Measurements from ENCODE around the gene PIK3AP1. TPM values are rescaled to one million over a fixed set of nuclear protein-coding genes. Genes with fewer than 3 reads are reported as not detected.

Gene PIK3AP1
- total RNA-seq, 3 donors from 2014 or later, result 3.2 to 6.9 (median 5.7) TPM

DNA sequence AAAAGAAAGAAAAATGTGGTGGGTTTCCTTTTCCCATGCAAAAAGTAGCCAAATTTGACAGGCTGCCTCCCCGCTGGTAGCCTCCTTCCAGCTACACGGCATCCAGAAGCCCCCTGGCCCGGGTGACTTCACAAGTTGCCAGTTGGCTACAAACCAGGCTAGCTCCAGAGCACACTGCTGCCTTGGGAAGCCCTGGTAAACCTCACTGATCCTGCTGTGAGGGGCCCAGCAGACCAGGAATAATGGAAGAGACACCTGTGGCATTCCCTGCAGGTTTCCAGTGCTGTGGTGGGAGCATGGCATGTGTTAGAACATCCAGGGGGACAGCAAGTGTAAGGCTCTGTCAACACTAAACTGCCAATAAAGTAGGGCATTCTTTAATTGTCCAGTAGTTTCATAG lies 77.8 kb downstream of the PIK3AP1 start:
- Mint-ChIP-seq H3K36me3 (ENCODE audit: insufficient read depth) (no peaks in the 10 kb centered on the region), H3K27me3 (ENCODE audit: low read depth) (no peaks in the 10 kb centered on the region)

DNA sequence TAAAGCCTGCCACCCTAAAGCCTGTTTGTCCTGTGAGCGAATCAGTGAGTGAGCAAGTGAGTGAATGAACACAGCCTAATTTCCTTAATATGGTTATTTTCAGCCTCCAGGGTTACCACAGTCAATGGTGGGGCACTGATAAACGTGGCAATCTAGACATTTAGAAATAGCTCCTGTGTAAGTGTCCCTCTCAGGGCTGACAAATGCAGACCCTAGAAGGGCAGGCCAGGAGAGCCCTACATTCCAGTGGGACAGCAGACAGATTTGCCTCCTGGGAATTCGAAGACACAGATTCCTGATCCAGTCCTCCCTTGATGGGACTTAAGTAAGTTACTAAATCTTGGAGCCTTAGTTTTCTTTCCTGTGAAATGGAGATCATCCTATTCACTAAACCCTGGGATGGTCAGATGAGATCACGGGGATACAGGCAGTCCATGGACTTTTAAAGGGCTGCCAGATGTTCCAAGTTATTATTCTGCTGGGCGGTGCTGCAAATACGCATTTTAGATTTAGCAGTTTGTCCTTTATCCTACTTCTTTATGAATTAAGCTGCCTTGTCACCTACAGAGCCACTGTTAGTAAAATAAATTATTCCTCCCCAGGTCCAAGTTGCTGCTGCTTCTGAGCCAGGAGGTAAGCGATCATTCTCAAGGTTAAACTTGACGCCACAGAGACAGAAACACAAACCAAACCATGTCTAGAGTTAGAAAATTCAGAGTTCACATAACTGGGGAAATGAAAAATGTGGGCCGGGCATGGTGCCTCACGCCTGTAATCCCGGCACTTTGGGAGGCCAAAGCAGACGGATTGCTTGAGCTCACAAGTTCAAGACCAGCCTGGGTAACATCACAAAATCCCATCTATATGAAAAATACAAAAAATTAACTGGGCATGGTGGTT lies 78.7 kb downstream of the PIK3AP1 start:
- H3K4me3 Mint-ChIP-seq, result no peak overlapping the region
- H3K4me1 Mint-ChIP-seq (ENCODE audit: low read depth), result peaks cover 4% of the 10 kb centered on the region
- no peaks in the 10 kb centered on the region for H3K9me3 Mint-ChIP-seq
- DNase-seq (no peak), ATAC-seq (no peak)
- H3K27me3 Mint-ChIP-seq (ENCODE audit: low read depth), result no peaks in the 10 kb centered on the region
- H3K36me3 Mint-ChIP-seq (ENCODE audit: insufficient read depth), result no peaks in the 10 kb centered on the region

More for the DNA sequence above, 77.8 kb downstream of the PIK3AP1 start:
- Mint-ChIP-seq H3K9me3 (no peaks in the 10 kb centered on the region), H3K4me3 (no peak overlapping the region), H3K4me1 (ENCODE audit: low read depth) (peaks cover 13% of the 10 kb centered on the region)
- DNase-seq (no peak), ATAC-seq (no peak)

DNA sequence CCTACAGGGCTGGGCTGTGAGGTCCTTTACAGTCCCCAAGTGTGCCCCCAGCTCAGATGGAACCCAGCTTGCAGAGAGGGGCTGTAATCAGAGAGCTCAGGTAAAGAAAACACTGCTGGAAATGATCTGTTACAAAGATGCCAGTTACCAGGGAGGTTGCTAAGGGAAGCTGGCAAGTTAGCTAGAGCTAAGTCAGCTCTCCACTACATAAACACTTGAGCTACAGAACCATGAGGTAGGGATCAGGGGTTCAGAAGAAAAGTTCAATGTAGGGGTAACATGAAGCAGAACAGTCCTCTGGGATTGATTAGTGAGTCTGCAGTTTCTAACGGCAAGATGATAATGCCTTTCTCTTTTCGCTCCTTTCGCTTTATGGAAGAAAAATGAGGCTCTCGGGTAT lies 80.4 kb downstream of the PIK3AP1 start:
- H3K4me3 Mint-ChIP-seq, result no peak overlapping the region
- DNase-seq, result no peak
- ATAC-seq, result no peak
- H3K4me1 Mint-ChIP-seq (ENCODE audit: low read depth), result peaks cover 2% of the 10 kb centered on the region
- H3K36me3 Mint-ChIP-seq (ENCODE audit: insufficient read depth), result no peaks in the 10 kb centered on the region
- no peaks in the 10 kb centered on the region for H3K27me3 Mint-ChIP-seq (ENCODE audit: low read depth)
- H3K9me3 Mint-ChIP-seq, result no peaks in the 10 kb centered on the region

DNA sequence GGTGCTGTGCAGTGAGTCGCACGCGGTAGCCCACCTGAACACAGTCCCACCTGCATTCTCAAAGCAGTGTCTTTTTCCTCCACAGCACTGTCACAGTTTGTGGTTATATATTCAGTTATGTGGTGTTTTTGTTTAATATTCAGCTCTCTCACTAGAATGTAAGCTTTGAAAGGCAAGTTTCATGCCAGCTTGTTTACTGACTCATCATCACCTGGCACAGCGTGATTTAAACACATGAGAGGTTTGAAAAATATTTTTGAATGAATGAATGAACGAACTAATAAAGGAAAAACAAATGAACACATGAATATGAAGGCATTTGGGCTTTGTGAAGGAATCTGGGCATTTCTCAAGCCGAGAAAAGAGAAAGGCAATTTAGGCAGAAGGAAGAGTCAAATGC lies 81.6 kb downstream of the PIK3AP1 start:
- Mint-ChIP-seq H3K9me3 (no peaks in the 10 kb centered on the region), H3K4me3 (no peak overlapping the region), H3K36me3 (ENCODE audit: insufficient read depth) (no peaks in the 10 kb centered on the region), H3K27me3 (ENCODE audit: low read depth) (no peaks in the 10 kb centered on the region), H3K4me1 (ENCODE audit: low read depth) (peaks cover 2% of the 10 kb centered on the region)
- ATAC-seq, result no peak
- no peak for DNase-seq

DNA sequence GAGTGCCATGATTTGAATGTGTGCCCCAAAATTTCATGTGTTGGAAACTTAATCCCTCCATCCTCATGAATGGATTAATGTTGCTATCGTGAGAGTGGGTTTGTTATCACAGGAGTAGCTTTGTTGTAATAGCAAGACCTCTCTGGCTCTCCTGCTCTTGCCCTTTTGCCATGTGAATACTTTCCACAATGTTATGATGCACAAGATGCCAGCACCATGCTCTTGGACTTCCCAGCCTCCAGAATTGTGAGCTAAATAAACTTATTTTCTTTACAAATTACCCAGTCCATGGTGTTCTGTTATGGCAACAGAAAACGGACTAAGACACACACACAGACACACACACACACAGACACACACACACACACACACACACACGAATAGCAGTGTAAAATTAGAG lies 82.2 kb downstream of the PIK3AP1 start:
- no peaks in the 10 kb centered on the region for H3K36me3 Mint-ChIP-seq (ENCODE audit: insufficient read depth)
- no peaks in the 10 kb centered on the region for H3K9me3 Mint-ChIP-seq
- ATAC-seq (no peak), DNase-seq (no peak)
- peaks cover 2% of the 10 kb centered on the region for H3K4me1 Mint-ChIP-seq (ENCODE audit: low read depth)
- no peaks in the 10 kb centered on the region for H3K27me3 Mint-ChIP-seq (ENCODE audit: low read depth)
- no peak overlapping the region for H3K4me3 Mint-ChIP-seq

DNA sequence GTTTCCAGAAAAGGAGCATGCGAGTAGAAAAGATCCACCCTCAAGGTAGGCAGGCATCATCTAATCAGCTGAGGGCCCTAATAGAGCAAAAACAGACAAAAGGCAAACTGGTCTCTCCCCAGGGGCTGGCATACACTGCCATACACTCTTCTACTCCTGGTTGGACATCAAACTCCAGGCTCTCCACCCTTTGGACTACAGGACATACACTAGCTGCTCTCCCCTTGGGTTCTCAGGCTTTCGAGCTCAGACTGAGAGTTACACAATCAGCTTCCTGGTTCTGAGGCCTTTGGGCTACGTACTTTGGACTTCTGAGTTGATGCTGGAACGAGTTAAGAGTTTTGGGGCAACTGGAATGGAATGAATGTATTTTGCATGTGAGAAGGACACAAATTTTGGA lies 82.6 kb downstream of the PIK3AP1 start:
- H3K4me3 Mint-ChIP-seq, result no peak overlapping the region
- H3K36me3 Mint-ChIP-seq (ENCODE audit: insufficient read depth), result no peaks in the 10 kb centered on the region
- H3K27me3 Mint-ChIP-seq (ENCODE audit: low read depth), result no peaks in the 10 kb centered on the region
- peaks cover 2% of the 10 kb centered on the region for H3K4me1 Mint-ChIP-seq (ENCODE audit: low read depth)
- ATAC-seq (no peak), DNase-seq (no peak)
- H3K9me3 Mint-ChIP-seq, result no peaks in the 10 kb centered on the region

DNA sequence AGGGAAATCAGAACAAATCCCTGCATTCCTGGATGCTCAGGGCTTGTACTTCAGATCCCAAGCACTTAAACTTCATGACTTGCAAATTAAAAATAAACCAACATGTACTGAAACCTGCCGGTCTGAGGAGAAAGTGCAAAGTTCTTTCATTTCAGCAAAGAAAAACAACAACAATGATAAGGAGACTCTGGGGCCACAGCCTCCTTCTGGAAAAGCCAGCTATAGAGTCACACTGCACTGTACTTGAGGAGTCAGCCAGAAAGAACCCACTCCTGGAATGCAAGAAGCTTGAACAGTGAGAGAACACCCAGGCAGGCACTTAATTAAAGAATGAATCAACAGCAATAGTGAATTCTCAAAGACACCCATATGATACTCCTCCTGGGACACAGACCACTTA lies 83.8 kb downstream of the PIK3AP1 start:
- Mint-ChIP-seq H3K27me3 (ENCODE audit: low read depth) (no peaks in the 10 kb centered on the region), H3K36me3 (ENCODE audit: insufficient read depth) (no peaks in the 10 kb centered on the region), H3K4me3 (no peak overlapping the region), H3K4me1 (ENCODE audit: low read depth) (peaks cover 2% of the 10 kb centered on the region), H3K9me3 (no peaks in the 10 kb centered on the region)
- DNase-seq, result no peak
- ATAC-seq, result no peak

DNA sequence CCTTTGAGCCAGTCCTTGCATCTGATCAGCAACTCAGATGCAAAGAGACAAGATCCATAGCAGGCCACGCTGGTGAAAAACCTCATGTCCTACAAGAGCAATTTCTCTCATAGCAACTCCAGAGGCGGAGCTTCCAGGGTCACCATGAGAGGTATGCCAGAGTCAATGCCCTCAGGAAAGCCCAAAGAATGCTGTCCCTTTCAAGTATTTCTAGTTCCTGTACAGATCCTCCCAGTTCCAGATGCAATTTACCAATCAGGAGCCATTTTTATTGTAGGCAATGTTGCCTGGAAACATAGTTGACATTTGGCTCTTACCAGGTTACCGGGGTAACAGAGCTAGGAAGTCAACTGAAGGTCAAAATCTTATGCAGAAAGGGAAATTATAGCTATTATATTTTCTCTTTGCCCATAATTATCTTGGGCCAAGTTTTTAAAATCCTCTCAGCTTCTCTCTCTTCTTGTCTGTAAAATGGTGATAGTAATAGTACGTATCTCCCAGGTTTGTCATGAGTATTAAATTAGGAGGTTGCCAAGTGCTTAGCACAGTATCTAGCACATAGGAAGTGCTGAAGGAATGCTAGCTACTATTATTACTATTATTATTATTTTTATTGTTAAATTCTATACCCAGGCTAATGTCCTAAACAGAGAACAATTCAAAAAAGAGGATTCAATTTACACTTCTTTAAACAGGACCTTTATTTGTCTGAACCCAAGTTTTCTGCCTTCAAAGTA lies 87.2 kb downstream of the PIK3AP1 start:
- Mint-ChIP-seq H3K4me1 (ENCODE audit: low read depth) (no peaks in the 10 kb centered on the region), H3K27me3 (ENCODE audit: low read depth) (no peaks in the 10 kb centered on the region), H3K9me3 (no peaks in the 10 kb centered on the region), H3K36me3 (ENCODE audit: insufficient read depth) (no peaks in the 10 kb centered on the region), H3K4me3 (no peak overlapping the region)
- DNase-seq (no peak), ATAC-seq (no peak)

DNA sequence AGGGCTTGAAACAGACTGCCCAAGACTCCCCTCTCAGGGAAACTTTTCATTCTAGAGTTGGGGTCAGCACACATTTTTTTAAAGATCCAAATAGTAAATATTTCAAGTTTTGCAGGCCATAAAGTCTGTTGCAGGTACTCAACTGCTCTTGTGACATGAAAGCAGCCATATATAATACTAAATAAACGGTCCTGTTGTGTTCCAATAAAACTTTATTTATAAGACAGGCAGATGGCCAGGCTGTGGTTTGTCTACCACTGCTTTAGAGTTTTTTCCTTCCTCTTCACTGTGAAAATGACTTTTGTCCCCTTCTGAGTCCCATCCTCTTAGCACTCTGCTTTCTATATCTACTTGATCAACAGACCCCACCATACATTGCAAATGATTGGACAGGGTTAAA lies 93.0 kb downstream of the PIK3AP1 start:
- no peaks in the 10 kb centered on the region for H3K27me3 Mint-ChIP-seq (ENCODE audit: low read depth)
- no peak for DNase-seq
- H3K9me3 Mint-ChIP-seq, result no peaks in the 10 kb centered on the region
- no peak for ATAC-seq
- no peaks in the 10 kb centered on the region for H3K36me3 Mint-ChIP-seq (ENCODE audit: insufficient read depth)
- no peak overlapping the region for H3K4me3 Mint-ChIP-seq
- H3K4me1 Mint-ChIP-seq (ENCODE audit: low read depth), result no peaks in the 10 kb centered on the region

DNA sequence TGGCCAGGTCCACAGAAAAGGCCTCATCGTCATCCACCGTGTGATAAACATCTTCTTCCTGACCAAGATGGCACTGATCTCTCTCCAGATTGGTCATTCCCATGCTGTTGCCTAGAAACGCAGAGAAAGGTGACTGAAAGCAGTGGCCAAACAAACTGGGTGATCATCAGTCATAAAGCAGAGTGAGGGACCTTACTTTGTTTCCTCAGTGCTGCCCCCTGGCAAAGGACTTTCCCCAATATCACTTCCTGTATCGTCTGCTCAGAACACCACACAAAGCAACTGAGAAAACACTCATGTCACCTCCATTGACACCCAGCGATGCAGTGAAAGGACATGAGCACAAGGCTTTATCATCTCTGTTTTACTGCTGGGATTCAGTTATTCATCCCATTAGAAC lies 93.5 kb downstream of the PIK3AP1 start:
- Mint-ChIP-seq H3K9me3 (no peaks in the 10 kb centered on the region), H3K4me3 (no peak overlapping the region), H3K36me3 (ENCODE audit: insufficient read depth) (no peaks in the 10 kb centered on the region), H3K4me1 (ENCODE audit: low read depth) (no peaks in the 10 kb centered on the region), H3K27me3 (ENCODE audit: low read depth) (no peaks in the 10 kb centered on the region)
- ATAC-seq (no peak), DNase-seq (peak; percentile 7)

DNA sequence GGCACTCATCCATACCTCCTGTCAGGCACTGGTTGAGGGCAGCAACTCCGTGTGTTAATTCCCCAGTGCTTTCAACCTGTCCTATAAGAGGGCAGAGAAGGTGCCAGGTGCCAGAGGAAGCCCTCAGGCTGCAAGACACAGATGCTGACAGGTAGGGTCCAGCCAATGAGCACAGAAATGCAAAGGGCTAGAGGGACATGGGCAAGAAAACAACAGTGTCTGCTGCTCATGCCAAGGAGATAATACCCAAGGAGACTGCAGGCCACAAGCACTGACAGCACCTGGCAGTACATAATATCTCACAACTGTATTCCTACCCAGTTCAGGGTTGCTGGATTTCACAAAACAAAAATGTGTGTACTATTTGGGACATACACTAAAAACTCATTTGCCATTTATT lies 95.1 kb downstream of the PIK3AP1 start:
- Mint-ChIP-seq H3K36me3 (ENCODE audit: insufficient read depth) (no peaks in the 10 kb centered on the region), H3K4me1 (ENCODE audit: low read depth) (no peaks in the 10 kb centered on the region), H3K27me3 (ENCODE audit: low read depth) (no peaks in the 10 kb centered on the region), H3K9me3 (no peaks in the 10 kb centered on the region), H3K4me3 (no peak overlapping the region)
- DNase-seq, result no peak
- ATAC-seq, result no peak

DNA sequence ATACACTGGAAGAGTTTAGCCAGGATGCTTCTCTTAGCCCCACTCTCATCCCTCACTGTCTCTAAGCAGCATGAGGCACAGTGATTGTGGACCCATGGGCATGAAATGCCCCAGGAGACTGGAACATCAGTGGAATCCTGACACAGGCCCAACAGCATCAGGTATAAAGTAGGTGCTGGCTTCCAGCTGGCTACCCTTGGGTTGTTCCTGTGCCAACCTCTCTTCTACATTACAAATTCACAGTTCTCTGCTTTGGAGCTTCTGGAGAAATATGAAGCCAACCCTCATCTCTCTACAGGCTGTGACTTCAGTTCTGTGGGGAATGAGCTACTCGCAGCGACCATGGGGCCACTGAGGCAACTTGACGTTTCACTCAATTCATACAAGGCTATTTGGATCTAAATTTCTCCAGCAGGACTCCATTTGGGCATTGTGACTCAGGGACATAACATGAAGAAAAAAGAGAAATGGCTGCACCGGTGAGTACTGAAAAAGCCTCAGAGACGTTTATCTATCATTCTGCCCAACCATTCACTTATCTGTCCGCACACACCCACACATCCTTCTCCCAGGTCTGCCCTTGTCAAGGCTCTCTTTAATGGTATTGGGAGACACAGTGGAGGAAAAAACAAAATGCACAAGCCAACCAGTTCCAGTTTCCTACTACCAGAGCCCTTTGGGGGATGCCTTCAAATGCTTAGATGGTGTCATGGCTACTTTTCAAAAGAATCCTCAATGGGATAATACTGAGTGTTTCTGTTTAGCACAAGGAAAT lies 98.1 kb downstream of the PIK3AP1 start:
- Mint-ChIP-seq H3K4me3 (no peak overlapping the region), H3K9me3 (no peaks in the 10 kb centered on the region), H3K36me3 (ENCODE audit: insufficient read depth) (no peaks in the 10 kb centered on the region), H3K27me3 (ENCODE audit: low read depth) (no peaks in the 10 kb centered on the region), H3K4me1 (ENCODE audit: low read depth) (no peaks in the 10 kb centered on the region)
- ATAC-seq (no peak), DNase-seq (no peak)

DNA sequence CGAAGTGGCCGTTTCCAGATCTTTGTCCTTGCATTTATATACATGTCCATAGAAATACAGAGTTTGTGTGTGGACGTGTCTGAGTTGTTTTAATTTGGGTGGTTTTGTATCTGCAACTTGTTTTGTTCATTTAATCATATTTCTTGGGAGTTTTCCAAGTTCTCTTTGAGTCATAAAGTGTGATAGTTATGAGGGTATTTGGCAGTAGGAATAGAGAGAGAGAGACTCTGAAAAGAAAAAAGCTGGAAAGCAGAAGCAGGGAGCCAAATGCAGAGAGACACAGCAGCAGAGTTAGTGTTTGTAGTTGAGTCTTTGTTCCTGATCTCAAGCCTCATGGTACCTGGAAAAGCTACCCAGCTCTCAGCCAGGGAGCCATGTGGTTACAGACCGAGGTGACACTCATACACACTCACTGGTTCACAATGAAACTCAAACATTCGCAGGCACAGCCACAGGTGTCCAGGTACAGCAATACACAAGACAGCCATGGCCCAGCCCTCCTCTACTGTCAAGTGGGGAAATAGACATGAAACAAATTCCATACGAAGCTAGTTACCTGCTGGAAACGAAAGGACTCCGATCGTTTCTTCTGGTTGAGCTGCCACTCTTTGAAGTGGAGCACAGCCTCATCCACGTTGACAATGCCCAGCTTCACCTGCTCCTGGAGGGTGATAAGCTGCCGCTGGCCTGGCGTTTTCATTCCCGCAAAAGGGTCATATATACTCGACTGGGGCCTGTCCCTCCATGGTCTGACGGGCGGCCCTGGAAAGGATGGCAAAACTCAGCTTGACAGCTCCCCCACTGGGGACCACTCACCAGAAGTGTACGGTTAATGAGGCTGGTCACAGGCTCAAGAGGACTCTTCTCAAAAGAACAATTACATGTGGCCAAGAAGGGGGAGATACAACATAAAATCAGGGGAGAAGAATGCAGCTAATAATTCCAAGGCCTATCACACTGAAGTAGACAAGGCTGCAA lies 100.2 kb downstream of the PIK3AP1 start:
- ATAC-seq (no peak), DNase-seq (no peak)
- no peak overlapping the region for H3K4me3 Mint-ChIP-seq
- H3K4me1 Mint-ChIP-seq (ENCODE audit: low read depth), result no peaks in the 10 kb centered on the region
- peaks cover 4% of the 10 kb centered on the region for H3K36me3 Mint-ChIP-seq (ENCODE audit: insufficient read depth)
- no peaks in the 10 kb centered on the region for H3K27me3 Mint-ChIP-seq (ENCODE audit: low read depth)
- H3K9me3 Mint-ChIP-seq, result no peaks in the 10 kb centered on the region

All from activated T-cell treated with anti-CD3 and anti-CD28 coated beads, Interleukin-2, amount 50 U/mL, for 4 hours (primary cell).